Nephron progenitor cell (in vitro differentiated cells): ENCODE data around the gene KIF3A.

ENCODE experiments used
- DNase-seq: peaks from one replicate; pipeline ENCODE4 v3.0.0; 2021
- H3K27ac Mint-ChIP-seq: 2 replicates; pipeline ENCODE4 v1.8.0; 2021; ENCODE audit warnings: mild to moderate bottlenecking, moderate library complexity, mixed read lengths
- H3K27me3 Mint-ChIP-seq: 2 replicates; pipeline ENCODE4 v1.8.0; 2021; ENCODE audit warnings: mild to moderate bottlenecking, low read depth, mixed read lengths; ENCODE audit not compliant: poor library complexity
- H3K36me3 Mint-ChIP-seq: 2 replicates; pipeline ENCODE4 v1.8.0; 2021; ENCODE audit warnings: low read depth, mixed read lengths
- H3K4me1 Mint-ChIP-seq: 2 replicates; pipeline ENCODE4 v1.8.0; 2021; ENCODE audit warnings: mixed read lengths
- H3K4me3 Mint-ChIP-seq: 2 replicates; pipeline ENCODE4 v1.8.0; 2021; ENCODE audit warnings: mild to moderate bottlenecking, moderate library complexity, mixed read lengths
- H3K9me3 Mint-ChIP-seq: 2 replicates; pipeline ENCODE4 v1.8.0; 2021; ENCODE audit warnings: mild to moderate bottlenecking, moderate library complexity, mixed read lengths
- CTCF ChIP-seq: fragments of 200-600 bp; sonication (generic); IDR thresholded peaks from 2 replicates; pipeline ENCODE4 v1.5.0; 2021; ENCODE audit warnings: antibody characterized with exemption

Gene KIF3A

GRCh38 chr5:132686193-132686592, 51.2 kb downstream of the KIF3A start:
- no peak for DNase-seq
- Mint-ChIP-seq H3K9me3 (no peaks in the 10 kb centered on the region), H3K27me3 (peaks cover 11% of the 10 kb centered on the region), H3K36me3 (peaks cover 5% of the 10 kb centered on the region), H3K4me3 (no peak overlapping the region), H3K4me1 (peaks cover 8% of the 10 kb centered on the region), H3K27ac (peak overlapping the region; percentile 78)
- TF ChIP-seq CTCF, result no peak

GRCh38 chr5:132684922-132685720, 52.2 kb downstream of the KIF3A start:
- Mint-ChIP-seq H3K27ac (no peak overlapping the region), H3K27me3 (peaks cover 12% of the 10 kb centered on the region)

GRCh38 chr5:132684491-132684890, 52.9 kb downstream of the KIF3A start:
- no peak overlapping the region for H3K27ac Mint-ChIP-seq
- peaks cover 4% of the 10 kb centered on the region for H3K4me1 Mint-ChIP-seq
- H3K4me3 Mint-ChIP-seq, result no peak overlapping the region
- H3K36me3 Mint-ChIP-seq, result peaks cover 2% of the 10 kb centered on the region
- no peak for DNase-seq
- H3K27me3 Mint-ChIP-seq, result peaks cover 12% of the 10 kb centered on the region
- no peaks in the 10 kb centered on the region for H3K9me3 Mint-ChIP-seq
- TF ChIP-seq CTCF, result no peak

More at GRCh38 chr5:132684922-132685720, 52.2 kb downstream of the KIF3A start:
- Mint-ChIP-seq H3K4me1 (peaks cover 8% of the 10 kb centered on the region), H3K36me3 (peaks cover 5% of the 10 kb centered on the region), H3K9me3 (no peaks in the 10 kb centered on the region), H3K4me3 (no peak overlapping the region)
- no peak for DNase-seq
- TF ChIP-seq CTCF, result no peak

- TF ChIP-seq CTCF, result no peak
- H3K4me1 Mint-ChIP-seq, result peaks cover 4% of the 10 kb centered on the region
- no peaks in the 10 kb centered on the region for H3K9me3 Mint-ChIP-seq
- H3K27me3 Mint-ChIP-seq, result peaks cover 14% of the 10 kb centered on the region
- H3K36me3 Mint-ChIP-seq, result no peaks in the 10 kb centered on the region
- no peak overlapping the region for H3K4me3 Mint-ChIP-seq
- no peak overlapping the region for H3K27ac Mint-ChIP-seq
- DNase-seq, result no peak
Observed at GRCh38 chr5:132681983-132682382, 55.4 kb downstream of the KIF3A start.

- TF ChIP-seq CTCF, result no peak
- peaks cover 4% of the 10 kb centered on the region for H3K4me1 Mint-ChIP-seq
- no peak overlapping the region for H3K27ac Mint-ChIP-seq
- no peak for DNase-seq
- H3K27me3 Mint-ChIP-seq, result peaks cover 13% of the 10 kb centered on the region
- no peaks in the 10 kb centered on the region for H3K9me3 Mint-ChIP-seq
- H3K36me3 Mint-ChIP-seq, result no peaks in the 10 kb centered on the region
- no peak overlapping the region for H3K4me3 Mint-ChIP-seq
Observed at GRCh38 chr5:132681476-132681831, 55.9 kb downstream of the KIF3A start.
